Adrenal gland (tissue), 12 donors: Measurements from ENCODE around the gene MPL. TPM values are rescaled to one million over a fixed set of nuclear protein-coding genes. Genes with fewer than 3 reads are reported as not detected.
A peak's percentile ranks its signal among the peaks of the same experiment; 100 is the strongest.
"Not testable (repeated sequence)": the region's sequence is repeated elsewhere in the genome, so short reads cannot be mapped to it uniquely, and the experiment has no call there.

ENCODE experiments used
- DNase-seq, 7 donors: peaks; one replicate each; pipeline ENCODE4 v3.0.0-alpha.2; 2019 to 2020
- H3K27ac ChIP-seq, 5 donors: fragments of 200-600 bp; sonication (generic) in 4 of 5; 1 replicate in 3 of 5; 2 replicates in 2 of 5; pipeline versions ENCODE4 v1.5.1 to v1.8.0; 2016 to 2020; ENCODE audit warnings: mild to moderate bottlenecking in 1 of 5
- H3K27me3 ChIP-seq: fragments of 200-600 bp; 2 replicates; pipeline ENCODE4 v1.8.0; 2021
- H3K36me3 ChIP-seq, 2 donors: fragments of 200-600 bp; replicated peaks in 1 of 2; 1 replicate in 1 of 2; 2 replicates in 1 of 2; pipeline versions ENCODE4 v1.5.1 to v1.8.0; 2018 to 2022
- H3K4me1 ChIP-seq, 2 donors: fragments of 200-600 bp; replicated peaks in 1 of 2; 1 replicate in 1 of 2; 2 replicates in 1 of 2; pipeline versions ENCODE4 v1.5.1 to v1.8.0; 2018 to 2021
- H3K4me3 ChIP-seq, 4 donors: fragments of 200-600 bp; sonication (generic) in 3 of 4; one replicate each; pipeline ENCODE4 v1.5.1; 2016 to 2018
- H3K9me3 ChIP-seq, 3 donors: fragments of 200-600 bp; sonication (generic) in 1 of 3; replicated peaks in 1 of 3; 1 replicate in 2 of 3; 2 replicates in 1 of 3; pipeline versions ENCODE4 v1.5.1 to v1.8.0; 2016 to 2021
- POLR2A ChIP-seq, 2 donors: fragments of 450-650 bp; IDR thresholded peaks; one replicate each; pipeline ENCODE4 v1.6.1; 2017; ENCODE audit warnings: antibody characterized with exemption in 2 of 2, mild to moderate bottlenecking in 2 of 2, moderate library complexity in 1 of 2
- WGBS, 4 donors: extraction: QIAGEN DNeasy Blood & Tissue Kit in 2 of 4; methylation state at CpG; one replicate each; pipeline versions ENCODE4 v1.1.5 to v1.1.7; 2013 to 2017; 5-methylcytosine and 5-hydroxymethylcytosine counted together
- intact Hi-C, 2 donors: fragments of 100-400 bp; cut with DNase I; formaldehyde crosslinking; loops; one replicate each; pipeline versions ENCODE4 v1.14.1 to v1.15.0; 2022 to 2023
- microRNA-seq, 3 donors: library from miRNA; unstranded; fragments of <30 nt; microRNA quantifications; one replicate each; pipeline ENCODE4, GENCODE V29; 2017 to 2020
- polyA plus RNA-seq, 3 donors: library from polyadenylated mRNA; stranded (reverse); fragments of 200-250 nt in 2 of 3; fragments of 350-450 nt in 1 of 3; fragmentation: Illumina TruSeq in 1 of 3; extraction: RNeasy Lipid Tissue Mini Kit (QIAGEN cat#74804) in 1 of 3; gene quantifications; one replicate each; pipeline ENCODE4 v1.2.3, GENCODE V29; 2013 to 2014
- total RNA-seq, 9 donors: library from RNA; depleted of rRNA in 4 of 9; stranded (reverse); fragments of >200 nt in 4 of 9; fragments of 120-200 nt in 1 of 9; fragmentation: NEBNext Ultra II Directional in 1 of 9; extraction: Animal tissue kit (Norgen Biotek cat#: 25700) in 1 of 9; gene quantifications; one replicate each; pipeline versions ENCODE4 v1.1.0 to v1.2.4, GENCODE V29; 2013 to 2023
- TF ChIP-seq, protein P1 (sequence below), 6 experiments: fragments of 450-650 bp in 4 of 6; fragments of 200-600 bp in 2 of 6; sonication (generic) in 1 of 6; IDR thresholded peaks; 1 replicate in 5 of 6; 2 replicates in 1 of 6; pipeline versions ENCODE4 v1.5.1 to v1.8.0; 2016 to 2021; ENCODE audit warnings: antibody characterized with exemption in 6 of 6, mild to moderate bottlenecking in 2 of 6, moderate library complexity in 1 of 6
- donor health status: healthy with polysubstance abuse.
- donor health status: Bipolar disorder and iron deficiency.
- donor health status: DM: yes; HTN: yes; CAD: no.
- donor health status: DM: no; HTN: no; CAD: no.
- donor health status: DM: no; HTN: no; CAD: no.
- donor health status: DM: yes; HTN: yes; CAD: no.

Gene MPL
- total and polyA plus RNA-seq, 12 donors, result 0.11 to 0.61 (median 0.31) TPM; not detected in 6

DNA sequence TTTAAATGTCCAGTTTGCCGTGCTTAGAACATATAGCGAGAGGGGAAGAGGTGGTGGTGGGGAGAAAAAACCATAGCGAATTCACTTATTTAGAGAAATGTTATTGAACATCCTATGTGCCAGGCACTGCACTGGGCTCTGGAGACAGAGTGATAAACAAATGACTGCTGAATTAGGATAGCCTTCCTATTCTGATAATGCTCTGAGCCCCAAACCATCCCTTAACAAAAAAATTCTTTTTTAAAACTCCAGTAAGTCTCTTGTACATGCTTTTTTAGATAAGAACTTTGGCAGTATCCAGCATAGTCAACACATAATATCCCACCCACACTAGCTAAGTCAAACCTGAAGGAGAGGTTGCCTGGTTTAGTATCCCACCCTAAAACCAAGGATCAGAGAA, 60.6 kb downstream of the MPL start:
- TF ChIP-seq, protein P1, sequence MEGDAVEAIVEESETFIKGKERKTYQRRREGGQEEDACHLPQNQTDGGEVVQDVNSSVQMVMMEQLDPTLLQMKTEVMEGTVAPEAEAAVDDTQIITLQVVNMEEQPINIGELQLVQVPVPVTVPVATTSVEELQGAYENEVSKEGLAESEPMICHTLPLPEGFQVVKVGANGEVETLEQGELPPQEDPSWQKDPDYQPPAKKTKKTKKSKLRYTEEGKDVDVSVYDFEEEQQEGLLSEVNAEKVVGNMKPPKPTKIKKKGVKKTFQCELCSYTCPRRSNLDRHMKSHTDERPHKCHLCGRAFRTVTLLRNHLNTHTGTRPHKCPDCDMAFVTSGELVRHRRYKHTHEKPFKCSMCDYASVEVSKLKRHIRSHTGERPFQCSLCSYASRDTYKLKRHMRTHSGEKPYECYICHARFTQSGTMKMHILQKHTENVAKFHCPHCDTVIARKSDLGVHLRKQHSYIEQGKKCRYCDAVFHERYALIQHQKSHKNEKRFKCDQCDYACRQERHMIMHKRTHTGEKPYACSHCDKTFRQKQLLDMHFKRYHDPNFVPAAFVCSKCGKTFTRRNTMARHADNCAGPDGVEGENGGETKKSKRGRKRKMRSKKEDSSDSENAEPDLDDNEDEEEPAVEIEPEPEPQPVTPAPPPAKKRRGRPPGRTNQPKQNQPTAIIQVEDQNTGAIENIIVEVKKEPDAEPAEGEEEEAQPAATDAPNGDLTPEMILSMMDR (IDR thresholded peaks at IDR 0.05), result no peak
- TF ChIP-seq POLR2A (IDR thresholded peaks at IDR 0.05), result no peak
- Histone ChIP-seq H3K27me3 (no peaks in the 10 kb centered on the region), H3K9me3 (no peaks in the 10 kb centered on the region), H3K36me3 (peaks cover 0 to 15% of the 10 kb centered on the region in 2 donors), H3K4me3 (no peak overlapping the region), H3K4me1 (peaks cover 5 to 23% of the 10 kb centered on the region in 2 donors), H3K27ac (no peak overlapping the region)
- DNase-seq, result no peak
- intact Hi-C loops, result no loop called here
- WGBS, 4 donors, result 92 to 98% (median 96%) methylated on average over 3 of the region's 3 CpGs

DNA sequence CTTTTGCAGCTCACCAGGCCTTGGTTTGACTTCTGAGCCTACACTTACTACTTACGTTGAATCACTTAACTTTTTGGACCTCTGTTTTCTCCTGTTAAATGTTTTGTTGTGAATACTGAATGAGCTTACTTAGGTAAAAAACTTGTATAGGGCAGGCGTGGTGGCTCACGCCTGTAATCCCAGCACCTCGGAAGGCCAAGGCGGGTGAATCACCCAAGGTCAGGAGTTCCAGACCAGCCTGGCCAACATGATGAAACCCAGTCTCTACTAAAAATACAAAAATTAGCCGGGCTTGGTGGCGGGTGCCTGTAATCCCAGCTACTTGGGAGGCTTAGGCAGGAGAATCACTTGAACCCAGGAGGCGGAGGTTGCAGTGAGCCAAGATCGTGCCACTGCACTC, 62.8 kb downstream of the MPL start:
- H3K4me3 ChIP-seq, intact Hi-C loops, H3K9me3 ChIP-seq, H3K27ac ChIP-seq, H3K27me3 ChIP-seq: not testable (repeated sequence)
- H3K4me1 ChIP-seq, result peaks cover 12 to 33% of the 10 kb centered on the region in 2 donors
- WGBS, 4 donors, result 63 to 70% (median 67%) methylated on average over 9 of the region's 9 CpGs
- peaks cover 0 to 36% of the 10 kb centered on the region in 2 donors for H3K36me3 ChIP-seq
- peak in 5 of 7 donors; percentile 50 to 69 (median 60) for DNase-seq

DNA sequence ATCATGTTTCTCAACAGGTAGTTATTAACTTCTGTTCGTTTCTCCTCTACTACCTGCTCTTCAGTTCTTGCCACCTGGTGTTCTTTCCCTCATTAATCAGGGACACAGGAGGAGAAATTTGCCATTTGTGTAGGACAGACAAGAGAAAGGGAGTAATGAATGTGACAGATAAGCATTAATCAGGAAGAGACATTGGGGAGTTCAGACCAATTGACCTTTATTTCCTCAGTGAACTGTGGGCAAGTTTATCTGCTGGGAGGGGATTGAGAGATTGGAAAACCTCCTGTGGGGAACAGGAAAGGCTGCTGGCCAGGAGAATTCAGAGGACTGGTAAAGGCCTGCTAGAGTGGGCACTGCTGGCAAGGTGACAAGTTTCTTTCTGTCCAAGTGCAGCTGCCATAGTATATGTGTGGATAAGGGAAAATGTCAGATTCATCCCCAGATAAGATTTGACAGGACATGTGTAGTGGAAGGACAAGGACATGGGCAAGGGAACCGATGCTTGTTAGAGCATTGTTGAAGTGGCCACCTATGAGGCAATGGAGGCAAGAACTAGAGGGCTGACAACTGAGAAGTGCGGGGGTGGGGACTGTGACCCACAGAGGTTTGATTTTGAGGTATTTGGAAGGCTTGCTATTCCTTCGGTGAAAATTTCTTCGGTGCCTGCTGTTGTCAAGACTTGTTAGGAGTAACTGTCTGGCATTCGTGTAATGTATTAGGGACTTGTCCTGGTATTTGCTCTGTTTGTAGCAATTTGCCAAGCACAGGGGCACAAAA, 64.7 kb downstream of the MPL start:
- Histone ChIP-seq H3K27ac (peak overlapping the region in 1 of 5 donors; percentile 20), H3K27me3 (no peaks in the 10 kb centered on the region), H3K9me3 (no peaks in the 10 kb centered on the region), H3K4me3 (no peak overlapping the region), H3K36me3 (peaks cover 0 to 40% of the 10 kb centered on the region in 2 donors), H3K4me1 (peaks cover 15 to 35% of the 10 kb centered on the region in 2 donors)
- TF ChIP-seq, protein P1 (IDR thresholded peaks at IDR 0.05), result no peak
- TF ChIP-seq POLR2A (IDR thresholded peaks at IDR 0.05), result no peak
- 74 to 80% (median 77%) methylated on average over 6 of the region's 6 CpGs for WGBS, 4 donors
- intact Hi-C loops, result no loop called here
- DNase-seq, result peak in 2 of 7 donors; percentile 23 to 31

Small RNA genes within 50 kb of the gene (microRNA-seq; reads per million reads assigned to microRNA genes)
- 1.9 to 4.0 (median 2.2) reads per million in 3 donors for gene MIR6734

Other genes starting within 250 kb of the MPL start
- 10 to 100 TPM; 33.4 to 79.7 (median 52.4) TPM for gene EBNA1BP2, start 165.5 kb upstream of the MPL start, total RNA-seq
- gene EBNA1BP2, start 165.5 kb upstream of the MPL start, polyA plus RNA-seq, result 100 to 1,000 TPM in 1 of 3 donors, 10 to 100 TPM in 2; 32.6 to 189 (median 37.2) TPM
- 1 to 10 TPM in 1 of 9 donors, under 1 TPM in 5, not detected in 3; 0.06 to 2.1 (median 0.20) TPM for gene CFAP57, start 165.5 kb upstream of the MPL start, total RNA-seq
- 1 to 10 TPM in 1 of 3 donors, under 1 TPM in 2; 0.33 to 1.3 (median 0.37) TPM for gene CFAP57, start 165.5 kb upstream of the MPL start, polyA plus RNA-seq
- 1 to 10 TPM in 3 of 9 donors, under 1 TPM in 4, not detected in 2; 0.14 to 2.1 (median 0.89) TPM for gene TMEM125, start 67.8 kb upstream of the MPL start, total RNA-seq
- 1 to 10 TPM in 2 of 3 donors, under 1 TPM in 1; 0.72 to 1.6 (median 1.1) TPM for gene TMEM125, start 67.8 kb upstream of the MPL start, polyA plus RNA-seq
- not detected for gene C1orf210, start 52.2 kb upstream of the MPL start, total RNA-seq
- not detected for gene C1orf210, start 52.2 kb upstream of the MPL start, polyA plus RNA-seq
- gene TIE1, start 36.8 kb upstream of the MPL start, total RNA-seq, result 10 to 100 TPM; 11.6 to 49.8 (median 27.5) TPM
- gene TIE1, start 36.8 kb upstream of the MPL start, polyA plus RNA-seq, result 10 to 100 TPM in 2 of 3 donors, 1 to 10 TPM in 1; 5.0 to 28.6 (median 19.6) TPM
- 10 to 100 TPM in 1 of 9 donors, 1 to 10 TPM in 5, under 1 TPM in 3; 0.32 to 12.8 (median 2.1) TPM for gene CDC20, start 21.2 kb downstream of the MPL start, total RNA-seq
- gene CDC20, start 21.2 kb downstream of the MPL start, polyA plus RNA-seq, result 1 to 10 TPM in 2 of 3 donors, under 1 TPM in 1; 0.88 to 3.0 (median 2.6) TPM
- gene ELOVL1, start 30.2 kb downstream of the MPL start, total RNA-seq, result 100 to 1,000 TPM in 2 of 9 donors, 10 to 100 TPM in 7; 24.9 to 111 (median 70.2) TPM
- 100 to 1,000 TPM in 1 of 3 donors, 10 to 100 TPM in 2; 33.6 to 242 (median 64.2) TPM for gene ELOVL1, start 30.2 kb downstream of the MPL start, polyA plus RNA-seq
- 10 to 100 TPM; 17.3 to 79.1 (median 32.4) TPM for gene MED8, start 52.0 kb downstream of the MPL start, total RNA-seq
- 10 to 100 TPM; 26.2 to 58.3 (median 30.0) TPM for gene MED8, start 52.0 kb downstream of the MPL start, polyA plus RNA-seq
- 10 to 100 TPM; 16.1 to 62.3 (median 36.1) TPM for gene SZT2, start 52.1 kb downstream of the MPL start, total RNA-seq
- 100 to 1,000 TPM in 1 of 3 donors, 10 to 100 TPM in 2; 12.2 to 106 (median 33.3) TPM for gene SZT2, start 52.1 kb downstream of the MPL start, polyA plus RNA-seq
- 10 to 100 TPM; 27.0 to 66.5 (median 50.8) TPM for gene HYI, start 116.1 kb downstream of the MPL start, total RNA-seq
- 100 to 1,000 TPM in 2 of 3 donors, 10 to 100 TPM in 1; 24.7 to 209 (median 138) TPM for gene HYI, start 116.1 kb downstream of the MPL start, polyA plus RNA-seq
- gene PTPRF, start 193.1 kb downstream of the MPL start, total RNA-seq, result 10 to 100 TPM in 8 of 9 donors, 1 to 10 TPM in 1; 9.2 to 92.0 (median 40.7) TPM
- gene PTPRF, start 193.1 kb downstream of the MPL start, polyA plus RNA-seq, result 10 to 100 TPM; 10.5 to 21.0 (median 19.9) TPM